AG09319 (cell line): ENCODE data around the gene SCNN1G.
"Not testable (repeated sequence)": the region's sequence is repeated elsewhere in the genome, so short reads cannot be mapped to it uniquely, and the experiment has no call there.

Experiments used
- DNase-seq: peaks from one replicate; pipeline ENCODE4 v3.0.0-alpha.2; 2010; ENCODE audit warnings: low read depth; ENCODE audit errors: extremely low read depth
- CTCF ChIP-seq: IDR thresholded peaks from 2 replicates; pipeline ENCODE4 v1.5.1; 2011; ENCODE audit warnings: low read depth, mild to moderate bottlenecking, inconsistent platforms, low read length, moderate library complexity

SCNN1G gene

DNA sequence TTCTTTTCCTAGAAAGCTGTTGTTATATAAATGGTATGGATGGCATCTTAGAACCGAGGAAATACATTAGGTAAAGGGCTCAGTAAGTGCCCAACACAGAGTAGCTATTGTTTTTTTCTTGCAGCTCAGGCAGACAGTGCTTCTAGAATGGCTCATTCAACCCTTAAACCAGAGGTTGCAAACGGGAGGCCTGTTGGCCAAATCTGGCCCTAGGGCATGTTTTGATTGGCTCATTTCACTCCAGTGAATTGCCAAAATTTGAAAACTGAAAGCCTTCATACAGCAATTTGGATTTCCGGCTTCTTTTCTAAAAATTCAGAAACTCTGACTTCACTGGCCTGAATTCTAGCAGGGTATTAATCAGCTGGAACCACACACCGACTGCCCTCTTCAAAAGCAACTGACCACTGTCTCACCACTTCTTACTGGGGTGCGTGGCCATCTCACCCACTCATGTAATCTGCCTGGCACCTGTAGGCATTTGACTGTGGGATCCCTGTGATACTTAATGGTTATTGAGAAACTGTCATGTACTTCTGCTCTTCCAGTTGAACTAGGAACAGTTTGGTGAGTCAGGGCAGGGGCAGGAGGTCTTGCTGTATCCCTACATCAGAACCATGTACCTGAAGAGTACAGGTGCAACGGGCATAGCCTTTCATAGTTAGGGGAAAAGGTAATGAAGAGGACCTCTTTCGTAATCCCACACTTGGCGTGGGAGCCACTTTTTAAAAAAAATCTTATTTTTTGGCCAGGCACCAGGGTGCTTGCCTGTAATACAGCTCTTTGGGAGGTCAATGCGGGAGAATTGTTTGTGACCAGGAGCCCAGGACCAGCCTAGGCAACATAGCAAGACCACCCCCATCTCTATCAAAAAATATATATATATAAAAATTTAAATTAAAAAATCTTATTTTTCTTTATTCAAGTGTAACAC is 66.0 kb downstream of the SCNN1G start:
- DNase-seq, result no peak
- TF ChIP-seq CTCF, result no peak

- no peak for TF ChIP-seq CTCF
- DNase-seq, result no peak
These were observed 67.3 kb downstream of the SCNN1G start for GRCh38 chr16:23249830-23250229.

GRCh38 chr16:23252310-23252709 is 69.8 kb downstream of the SCNN1G start:
- TF ChIP-seq CTCF, result no peak

DNA sequence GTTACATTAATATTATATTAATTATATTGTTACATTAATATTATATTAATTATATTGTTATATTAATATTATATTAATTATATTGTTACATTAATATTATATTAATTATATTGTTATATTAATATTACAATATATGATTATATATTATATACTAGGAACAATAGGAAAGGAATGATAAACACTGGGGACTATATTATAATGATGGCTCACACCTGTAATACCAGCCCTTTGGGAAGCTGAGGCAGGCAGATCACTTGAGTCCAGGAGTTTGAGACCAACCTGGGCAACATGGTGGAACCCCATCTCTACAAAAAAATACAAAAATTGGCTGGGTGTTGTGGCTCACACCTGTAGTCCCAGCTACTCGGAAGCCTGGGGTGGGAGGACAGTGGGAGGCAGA is 71.1 kb downstream of the SCNN1G start:
- not testable (repeated sequence) for DNase-seq

More at GRCh38 chr16:23252310-23252709, 69.8 kb downstream of the SCNN1G start:
- no peak for DNase-seq

- DNase-seq, result no peak
- TF ChIP-seq CTCF, result no peak
These were observed 71.8 kb downstream of the SCNN1G start for GRCh38 chr16:23254338-23254737.

DNA sequence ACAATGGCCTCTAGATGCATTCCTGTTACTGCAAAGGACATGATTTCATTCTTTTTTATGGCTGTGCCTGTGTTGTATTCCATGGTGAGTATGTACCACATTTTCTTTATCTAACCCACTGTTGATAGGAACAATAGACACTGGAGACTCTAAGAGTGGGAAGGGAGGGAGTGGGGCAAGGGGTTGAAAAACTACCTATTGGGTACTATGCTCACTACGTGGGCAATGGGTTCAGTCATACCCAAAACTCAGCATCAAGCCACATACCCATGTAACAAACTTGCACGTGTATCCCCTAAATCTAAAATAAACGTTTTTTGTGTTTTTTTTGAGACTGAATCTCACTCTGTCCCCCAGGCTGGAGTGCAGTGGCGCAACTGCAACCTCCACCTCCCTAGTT is 72.5 kb downstream of the SCNN1G start:
- no peak for DNase-seq
- TF ChIP-seq CTCF, result no peak

DNA sequence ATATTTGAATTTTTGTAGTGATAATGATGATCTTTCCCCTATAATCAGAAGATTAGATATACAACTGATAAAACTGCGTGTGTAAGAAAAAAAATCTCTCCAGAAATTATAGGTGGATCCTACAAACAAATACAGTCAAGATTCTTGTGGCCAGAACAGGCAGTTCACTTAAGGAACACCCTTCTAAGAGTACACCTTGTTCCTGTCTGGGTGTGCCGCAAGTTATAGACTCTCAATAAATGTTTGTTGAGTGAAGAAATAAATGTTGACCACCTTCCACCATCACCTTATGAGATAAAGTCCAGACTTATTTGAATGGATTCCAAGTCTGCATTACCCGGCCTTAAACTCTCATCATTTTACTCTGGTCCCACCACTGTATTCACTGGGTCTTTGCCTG is 73.9 kb downstream of the SCNN1G start:
- no peak for DNase-seq
- no peak for TF ChIP-seq CTCF

DNA sequence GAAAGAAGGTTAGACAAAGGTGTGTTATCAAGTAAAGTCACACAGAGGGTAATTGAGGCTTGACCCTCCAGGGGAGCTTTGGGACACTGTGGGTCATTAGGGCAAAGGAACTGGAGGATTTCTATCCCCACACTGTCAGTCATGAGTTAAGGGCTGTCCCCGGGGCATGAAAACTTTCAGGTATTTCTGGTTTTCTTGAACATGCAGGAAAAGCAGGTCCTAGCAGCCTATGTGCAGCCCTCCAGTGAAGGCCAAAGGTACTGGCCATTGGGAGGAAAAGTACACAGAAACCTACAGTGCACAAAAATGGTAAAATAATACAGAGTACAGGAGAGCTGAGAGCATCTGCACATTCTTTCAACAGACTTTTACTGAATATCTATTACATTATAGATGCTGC is 75.1 kb downstream of the SCNN1G start:
- TF ChIP-seq CTCF, result no peak

More for the DNA sequence above, 75.1 kb downstream of the SCNN1G start:
- no peak for DNase-seq
